Measurements from ENCODE around the gene RAB11FIP3.
A peak's percentile ranks its signal among the peaks of the same experiment; 100 is the strongest.

Gene RAB11FIP3

DNA sequence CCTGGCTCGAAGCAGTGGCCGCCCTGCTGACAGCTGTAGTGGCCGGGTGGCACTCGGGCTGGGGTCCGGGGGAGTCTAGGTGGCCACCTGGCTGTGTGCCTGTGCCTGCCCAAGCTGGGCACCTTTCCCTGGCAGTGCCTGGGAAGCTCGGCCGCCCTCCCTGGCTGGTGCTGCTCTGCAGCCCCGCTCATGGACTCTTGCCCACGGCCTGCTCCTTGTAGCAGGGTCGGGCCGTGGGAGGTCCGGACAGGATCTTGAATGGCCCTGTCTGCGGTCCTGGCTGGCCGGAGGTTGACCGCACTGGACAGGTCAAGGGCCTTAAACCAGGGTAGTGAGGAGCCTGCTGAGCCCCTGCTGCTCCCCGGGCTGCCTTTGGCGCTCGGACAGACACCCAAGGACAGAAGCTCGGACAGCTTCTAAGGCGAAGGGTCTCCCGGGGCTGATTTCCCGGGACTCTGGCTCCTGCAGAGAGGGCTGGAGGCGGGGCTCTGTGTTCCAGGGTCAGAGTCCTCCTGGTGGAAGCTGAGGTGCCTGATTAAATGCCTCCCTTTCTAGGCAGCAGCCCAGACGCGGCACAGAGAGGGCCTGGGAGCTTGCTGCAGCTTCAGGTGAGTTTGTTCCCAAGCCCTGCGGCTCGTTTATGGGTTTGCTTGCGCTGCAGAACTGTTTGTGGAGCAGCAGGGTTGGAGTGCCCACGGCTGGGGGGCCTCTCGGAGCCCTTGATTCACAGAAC, 108.1 kb downstream of the RAB11FIP3 start:
- no peak for DNase-seq (ENCODE audit: low read depth in 3 of 3)

GRCh38 chr16:534135-534534, 108.7 kb downstream of the RAB11FIP3 start:
- no peak for DNase-seq (ENCODE audit: low read depth in 3 of 3)

GRCh38 chr16:534856-535445, 109.5 kb downstream of the RAB11FIP3 start:
- DNase-seq (ENCODE audit: low read depth in 3 of 3), result no peak

- no peak for DNase-seq (ENCODE audit: low read depth in 3 of 3)
These were observed 110.3 kb downstream of the RAB11FIP3 start for GRCh38 chr16:535446-536405.

DNA sequence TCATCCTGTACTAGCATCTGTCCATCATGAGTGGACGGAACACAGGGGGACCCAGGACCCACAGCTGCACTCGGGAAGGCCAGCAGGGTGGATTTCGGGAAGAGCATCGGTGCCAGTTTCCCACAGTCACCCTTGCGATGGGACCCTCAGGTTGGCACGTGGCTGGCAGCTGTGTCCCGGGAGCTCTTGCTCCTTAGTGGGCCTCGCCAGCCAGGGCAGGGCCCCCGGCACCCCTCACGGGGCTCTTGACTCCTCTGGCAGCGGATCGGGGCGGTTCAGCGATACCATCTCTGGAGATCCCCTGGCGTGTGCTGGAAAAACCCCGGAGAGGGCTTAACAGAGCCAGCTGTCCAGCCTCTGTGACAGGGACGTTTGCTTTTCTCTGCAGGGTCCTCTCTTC, 111.3 kb downstream of the RAB11FIP3 start:
- DNase-seq (ENCODE audit: low read depth in 3 of 3), result no peak

- no peak for DNase-seq (ENCODE audit: low read depth in 3 of 3)
These were observed 112.2 kb downstream of the RAB11FIP3 start for GRCh38 chr16:537415-538335.

- no peak for DNase-seq (ENCODE audit: low read depth in 3 of 3)
These were observed 114.6 kb downstream of the RAB11FIP3 start for GRCh38 chr16:539901-540530.

DNA sequence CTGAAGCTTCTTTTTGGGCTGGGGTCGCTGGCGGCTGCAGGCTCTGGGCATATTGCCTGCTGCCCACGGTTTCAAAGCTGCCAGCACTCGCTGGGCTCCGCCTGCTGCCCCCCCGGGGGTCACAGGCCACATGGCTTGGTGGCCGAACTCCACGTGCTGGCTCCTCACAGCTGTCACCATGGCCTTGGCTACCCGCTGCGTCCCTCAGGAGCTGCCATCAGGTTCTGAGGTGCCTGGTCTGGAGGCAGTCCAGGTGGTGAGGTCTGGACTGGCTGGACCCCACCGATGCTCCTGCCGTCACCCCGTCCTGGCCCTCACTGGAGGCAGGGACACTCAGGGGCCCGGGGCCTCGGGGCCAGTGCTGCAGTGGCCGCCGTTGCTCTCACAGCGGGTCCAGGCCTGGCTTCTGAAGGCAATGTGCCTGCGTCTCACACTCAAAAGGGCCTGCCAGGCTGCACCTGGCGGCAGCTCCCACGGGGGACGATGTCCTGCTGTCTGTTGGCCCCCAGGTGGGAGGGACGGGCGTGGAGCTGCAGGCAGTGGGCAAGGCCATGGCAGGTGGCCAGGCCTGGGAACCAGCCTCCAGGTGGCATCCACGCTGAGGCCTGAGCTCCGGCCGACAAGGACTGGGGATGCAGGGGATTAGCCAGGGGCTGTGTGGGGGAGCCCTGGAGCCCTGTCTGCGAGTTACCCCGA, 115.3 kb downstream of the RAB11FIP3 start:
- DNase-seq (ENCODE audit: low read depth in 3 of 3), result no peak

DNA sequence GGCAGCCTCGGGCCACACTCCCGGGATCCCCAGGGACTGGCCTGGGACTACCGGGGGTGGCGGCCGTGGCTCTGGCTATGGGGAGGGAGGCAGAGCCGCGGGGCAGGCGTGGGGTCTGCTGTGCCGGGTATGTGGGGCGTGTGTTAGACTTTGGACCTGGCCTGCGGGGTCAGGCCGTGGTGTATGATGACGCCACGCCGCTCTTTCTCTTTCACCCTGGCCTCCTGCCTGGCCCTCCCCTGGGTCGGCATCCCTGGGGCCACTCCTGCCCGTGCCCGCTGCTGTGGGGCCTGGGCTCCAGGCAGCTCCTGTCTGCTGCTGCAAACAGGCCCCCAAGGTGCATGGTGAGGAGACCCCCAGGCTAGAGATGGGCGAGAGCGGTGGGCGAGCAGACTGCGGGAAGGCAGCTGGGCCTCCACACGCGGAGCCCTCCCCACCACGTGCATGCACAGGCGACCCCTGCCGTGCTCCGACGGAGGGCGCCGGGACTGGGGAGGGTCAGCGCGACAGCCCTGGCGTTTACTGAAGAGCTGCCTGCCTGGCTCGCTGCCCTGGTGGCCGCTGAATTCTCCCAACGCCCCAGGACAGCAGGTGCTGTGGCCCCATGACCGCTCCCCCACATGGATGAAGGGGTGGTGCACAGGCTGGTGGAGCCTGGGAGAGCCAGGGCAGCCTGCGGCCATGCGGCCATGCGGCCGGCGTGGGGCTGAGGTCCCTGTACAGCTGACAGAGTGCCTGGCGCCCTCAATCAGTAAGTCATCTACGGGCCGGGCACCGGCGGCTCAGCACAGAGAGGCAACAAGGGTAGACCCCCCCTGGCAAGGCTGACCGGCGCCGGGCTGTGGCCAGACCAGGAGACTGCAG, 118.1 kb downstream of the RAB11FIP3 start:
- DNase-seq (ENCODE audit: low read depth in 3 of 3), result no peak

DNA sequence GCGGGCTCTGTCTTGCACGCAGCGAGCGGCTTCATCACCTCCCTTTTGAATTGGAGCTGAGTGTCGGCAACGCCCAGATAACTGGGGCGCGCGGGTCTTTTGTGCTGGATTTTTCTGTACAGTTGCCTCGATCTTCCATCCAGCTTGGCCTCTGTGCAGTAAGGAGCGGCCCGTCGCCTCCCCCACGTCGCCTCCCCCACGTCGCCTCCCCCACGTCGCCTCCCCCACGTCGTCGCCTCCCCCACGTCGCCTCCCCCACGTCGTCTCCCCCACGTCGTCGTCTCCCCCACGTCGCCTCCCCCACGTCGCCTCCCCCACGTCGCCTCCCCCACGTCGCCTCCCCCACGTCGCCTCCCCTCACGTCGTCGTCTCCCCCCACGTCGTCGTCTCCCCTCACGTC, 119.1 kb downstream of the RAB11FIP3 start:
- DNase-seq (ENCODE audit: low read depth in 3 of 3), result no peak

GRCh38 chr16:546909-547770, 121.7 kb downstream of the RAB11FIP3 start:
- DNase-seq (ENCODE audit: low read depth in 3 of 3), result peak in 1 of 3 experiments; percentile 26

DNA sequence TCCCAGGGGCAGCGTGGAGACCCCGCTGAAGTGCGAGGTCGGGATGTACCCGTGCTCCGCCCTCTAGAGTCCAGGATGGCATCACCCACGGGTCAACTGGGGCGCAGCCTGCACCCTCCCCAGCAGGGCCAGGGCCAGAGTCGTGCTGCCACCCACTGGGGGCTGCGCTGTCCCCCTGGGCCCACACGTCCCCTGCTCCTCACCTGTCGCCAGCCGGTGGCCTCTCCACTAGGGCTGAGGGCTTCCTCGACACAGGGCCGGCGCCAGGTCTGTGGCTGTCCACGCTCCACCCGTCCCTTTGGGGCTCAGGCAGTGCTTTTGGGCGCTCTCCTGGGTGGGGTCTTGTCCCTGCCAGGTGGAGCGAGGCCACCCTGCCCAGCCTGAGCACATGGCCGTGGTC, 123.1 kb downstream of the RAB11FIP3 start:
- DNase-seq (ENCODE audit: low read depth in 3 of 3), result no peak

DNA sequence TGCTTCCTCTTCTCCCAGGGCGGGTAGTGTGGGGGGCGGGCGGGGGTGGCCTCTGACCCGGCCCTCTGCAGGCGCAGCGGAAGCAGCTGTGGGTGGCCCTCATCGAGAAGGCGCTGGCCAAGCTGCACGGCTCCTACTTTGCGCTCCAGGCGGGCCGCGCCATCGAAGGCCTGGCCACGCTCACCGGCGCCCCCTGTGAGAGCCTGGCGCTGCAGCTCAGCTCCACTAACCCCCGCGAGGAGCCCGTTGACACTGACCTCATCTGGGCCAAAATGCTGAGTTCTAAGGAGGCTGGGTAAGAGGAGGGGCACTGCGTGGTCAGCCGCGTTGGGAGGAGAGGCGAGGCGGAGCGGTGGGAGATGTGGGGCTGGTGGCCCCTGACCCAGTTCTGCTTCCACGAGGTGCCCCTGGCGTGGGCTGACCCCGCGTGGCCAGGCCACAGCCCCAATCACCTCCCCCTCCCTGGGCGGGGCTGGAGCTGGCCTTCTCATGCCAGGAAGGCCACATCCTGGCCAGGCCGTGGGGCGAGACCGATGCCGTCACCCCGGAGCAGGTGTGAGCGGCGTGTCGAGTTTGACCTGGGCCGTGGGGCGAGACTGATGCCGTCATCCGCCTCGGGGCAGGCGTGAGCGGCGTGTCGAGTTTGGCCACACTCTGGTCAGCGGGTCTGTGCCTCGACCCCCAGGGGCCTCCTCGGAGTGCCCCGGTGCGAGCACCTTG, 124.3 kb downstream of the RAB11FIP3 start:
- DNase-seq (ENCODE audit: low read depth in 3 of 3), result no peak

DNA sequence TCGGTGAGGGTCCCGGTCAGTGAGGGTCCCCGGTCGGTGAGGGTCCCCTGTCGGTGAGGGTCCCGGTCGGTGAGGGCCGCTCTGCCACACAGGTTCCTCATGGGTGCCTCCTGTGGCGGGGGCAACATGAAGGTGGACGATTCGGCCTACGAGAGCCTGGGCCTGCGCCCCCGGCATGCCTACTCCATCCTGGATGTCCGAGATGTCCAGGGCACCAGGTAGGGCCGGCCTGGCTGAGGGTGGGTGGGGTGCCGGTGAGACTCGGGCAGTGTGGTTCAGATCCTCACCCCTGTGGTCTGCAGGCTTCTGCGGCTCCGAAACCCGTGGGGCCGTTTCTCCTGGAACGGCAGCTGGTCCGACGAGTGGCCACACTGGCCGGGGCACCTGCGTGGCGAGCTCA, 125.8 kb downstream of the RAB11FIP3 start:
- DNase-seq (ENCODE audit: low read depth in 3 of 3), result no peak

DNA sequence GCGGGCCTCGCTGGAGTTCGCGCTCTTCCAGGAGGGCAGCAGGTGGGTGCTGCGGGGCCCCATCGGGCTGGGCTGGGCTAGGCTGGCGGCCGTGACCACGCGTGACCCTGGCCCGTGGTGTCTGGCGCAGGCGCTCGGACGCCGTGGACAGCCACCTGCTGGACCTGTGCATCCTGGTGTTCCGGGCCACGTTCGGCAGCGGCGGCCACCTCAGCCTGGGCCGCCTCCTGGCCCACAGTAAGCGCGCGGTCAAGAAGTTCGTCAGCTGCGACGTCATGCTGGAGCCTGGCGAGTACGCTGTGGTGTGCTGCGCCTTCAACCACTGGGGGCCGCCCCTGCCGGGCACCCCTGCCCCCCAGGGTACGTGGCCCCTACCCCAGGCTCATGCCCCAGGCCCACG, 126.7 kb downstream of the RAB11FIP3 start:
- DNase-seq (ENCODE audit: low read depth in 3 of 3), result no peak

DNA sequence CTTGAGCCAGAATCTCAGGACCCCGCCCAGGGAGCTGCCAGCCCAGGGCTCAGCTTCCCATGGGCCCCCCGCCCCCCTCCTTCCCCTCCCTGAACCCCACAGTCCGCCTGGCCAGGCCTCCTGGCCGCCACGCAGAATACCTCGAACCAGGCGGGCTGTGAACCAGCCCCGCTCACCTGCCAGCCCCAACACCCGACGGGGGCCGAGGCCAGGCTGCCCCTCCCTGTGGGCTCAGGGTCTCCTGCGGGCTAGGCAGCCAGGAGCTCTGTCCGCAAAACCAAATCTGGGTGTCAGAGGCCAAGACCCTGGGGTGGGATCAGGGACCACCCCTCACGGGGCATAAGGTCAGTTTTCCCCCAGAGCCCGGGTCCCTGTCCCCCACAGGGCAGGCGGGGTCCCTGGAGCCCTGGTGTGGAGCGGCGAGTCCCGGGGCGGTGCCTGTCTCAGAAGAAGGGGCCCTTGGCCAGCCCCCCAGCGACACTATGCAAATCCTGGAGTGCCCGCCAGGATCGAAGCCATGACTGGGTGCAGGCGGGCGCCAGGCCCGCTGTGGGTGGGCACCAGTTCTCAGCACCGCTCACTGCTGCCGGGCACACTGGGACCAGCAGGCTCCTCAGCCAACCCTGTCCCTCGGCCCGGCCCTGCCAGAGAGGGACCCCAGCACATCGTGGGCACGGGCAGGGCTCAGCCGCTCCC, 128.3 kb downstream of the RAB11FIP3 start:
- DNase-seq (ENCODE audit: low read depth in 3 of 3), result no peak

DNA sequence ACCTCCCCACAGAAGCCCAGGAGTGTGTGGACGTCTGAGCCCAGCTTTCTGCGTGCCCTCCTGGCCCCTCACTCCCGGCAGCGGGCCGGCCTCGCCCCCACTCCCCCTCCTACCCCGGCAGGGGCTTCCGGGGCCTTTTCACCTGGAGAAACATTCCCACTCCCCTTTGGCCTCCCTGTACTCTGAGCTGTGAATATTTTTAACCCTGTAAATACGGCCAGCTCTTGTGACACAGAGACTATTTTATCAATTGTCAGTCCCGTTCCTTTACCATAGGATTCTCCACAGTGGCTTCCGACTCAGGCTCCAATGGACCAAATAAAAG, 128.8 kb downstream of the RAB11FIP3 start:
- no peak for DNase-seq (ENCODE audit: low read depth in 3 of 3)
